Measurements from ENCODE around the gene BIN1. TPM values are rescaled to one million over a fixed set of nuclear protein-coding genes. Genes with fewer than 3 reads are reported as not detected.

BIN1 gene
- total RNA-seq, 1 experiment from 2014 or later: 198 TPM

DNA sequence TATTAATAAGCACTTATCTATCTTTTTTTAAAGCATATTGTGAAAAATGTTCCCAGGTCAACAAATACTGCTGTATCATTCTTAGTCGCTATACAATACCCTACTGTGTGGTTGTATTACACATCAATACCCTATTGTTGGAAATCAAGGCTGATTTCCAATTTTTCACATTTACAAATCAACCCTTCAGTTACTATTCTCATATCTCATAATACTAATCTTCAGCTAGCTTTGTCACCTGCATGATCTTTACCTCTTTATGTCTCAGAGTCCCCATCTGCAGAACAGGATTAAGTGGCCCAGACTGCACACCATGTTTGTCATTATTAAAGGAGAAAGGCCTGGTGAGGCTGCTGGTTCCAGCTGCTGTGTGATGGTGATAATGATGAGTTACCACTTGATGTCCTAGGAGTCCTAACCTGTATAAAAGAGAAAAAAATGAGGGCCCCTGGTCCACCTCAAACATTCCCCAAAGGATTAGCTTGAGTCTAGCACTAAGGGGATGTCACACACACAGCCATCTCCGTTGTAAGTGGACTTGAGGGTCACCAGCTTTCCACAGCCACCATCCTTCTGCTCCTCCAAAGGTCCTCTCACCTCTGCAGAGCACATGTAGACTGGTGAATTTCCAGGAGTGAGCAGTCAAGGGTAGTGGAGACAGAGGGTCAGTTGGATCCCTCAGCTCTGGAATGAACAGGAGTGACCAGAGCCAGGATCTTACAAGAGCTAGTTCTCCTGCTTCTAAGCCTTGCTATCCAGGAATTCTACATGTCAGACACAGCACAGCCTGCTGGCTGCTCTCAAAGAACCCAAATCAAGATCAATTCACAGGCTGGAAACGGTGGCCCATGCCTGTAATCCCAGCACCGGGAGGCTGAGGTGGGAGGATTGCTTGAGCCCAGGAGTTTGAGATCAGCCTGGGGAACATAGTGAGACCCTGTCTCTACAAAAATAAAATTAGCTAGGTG lies 36.0 kb upstream of the BIN1 start:
- no peak overlapping the region for H3K4me3 Mint-ChIP-seq (ENCODE audit: unreplicated experiment)
- H3K4me3 ChIP-seq (ENCODE audit: low read depth, low read length): no peak overlapping the region
- intact Hi-C loops (cut with micrococcal nuclease; ENCODE audit: unreplicated experiment): loop anchor here (1.0 kb wide), 1 partner anchor 75 kb away; no protein-coding TSS in a partner anchor
- H3K36me3 Mint-ChIP-seq (ENCODE audit: insufficient read depth, unreplicated experiment): peaks cover 5% of the 10 kb centered on the region
- BruUV-seq (replicated peaks): no TSS peak
- ChIA-PET POLR2A (no interaction called here), CTCF (interaction anchor here (0.6 to 1.4 kb wide), 3 partner anchors 27 to 75 kb away, joined by 3 to 8 read pairs (median 6); no protein-coding TSS in a partner anchor)
- no peaks in the 10 kb centered on the region for H3K27me3 ChIP-seq (replicated peaks; ENCODE audit: control insufficient read depth, insufficient read depth, low read length)
- H3K4me1 ChIP-seq: no peaks in the 10 kb centered on the region
- peaks cover 16% of the 10 kb centered on the region for H3K4me1 Mint-ChIP-seq (ENCODE audit: low read depth, unreplicated experiment)
- H3K27ac Mint-ChIP-seq (ENCODE audit: unreplicated experiment): no peak overlapping the region
- 0 out of 2 replicates have a peak, but pooled peaks cover 3% of the 10 kb centered on the region for H3K9me3 ChIP-seq
- H3K27me3 Mint-ChIP-seq (ENCODE audit: insufficient read depth, unreplicated experiment): no peaks in the 10 kb centered on the region
- no peaks in the 10 kb centered on the region for H3K36me3 ChIP-seq (ENCODE audit: control insufficient read depth, insufficient read depth, low read length)
- peaks cover 13% of the 10 kb centered on the region for H3K9me3 Mint-ChIP-seq (ENCODE audit: unreplicated experiment)
- DNase-seq: no peak
- no peak for TF ChIP-seq CTCF (IDR thresholded peaks at IDR 0.05; ENCODE audit: insufficient read depth in 1 of 2, low read depth in 1 of 2, low read length in 1 of 2, severe bottlenecking in 1 of 2, unreplicated experiment in 1 of 2)

GRCh38 chr2:127140538-127140937 lies 33.6 kb upstream of the BIN1 start:
- Mint-ChIP-seq H3K4me3 (ENCODE audit: unreplicated experiment) (no peak overlapping the region), H3K9me3 (ENCODE audit: unreplicated experiment) (peaks cover 13% of the 10 kb centered on the region), H3K36me3 (ENCODE audit: insufficient read depth, unreplicated experiment) (peaks cover 13% of the 10 kb centered on the region), H3K27me3 (ENCODE audit: insufficient read depth, unreplicated experiment) (no peaks in the 10 kb centered on the region), H3K27ac (ENCODE audit: unreplicated experiment) (no peak overlapping the region), H3K4me1 (ENCODE audit: low read depth, unreplicated experiment) (peaks cover 16% of the 10 kb centered on the region)
- DNase-seq: no peak
- CTCF ChIA-PET: interaction anchor here (1.2 to 1.8 kb wide), 3 partner anchors 25 to 144 kb away, joined by 3 to 10 read pairs (median 3); no protein-coding TSS in a partner anchor
- Histone ChIP-seq H3K27me3 (replicated peaks; ENCODE audit: control insufficient read depth, insufficient read depth, low read length) (no peaks in the 10 kb centered on the region), H3K4me3 (ENCODE audit: low read depth, low read length) (no peak overlapping the region), H3K4me1 (0 out of 2 replicates have a peak, but pooled peaks cover 4% of the 10 kb centered on the region), H3K9me3 (0 out of 2 replicates have a peak, but pooled peaks cover 3% of the 10 kb centered on the region), H3K36me3 (ENCODE audit: control insufficient read depth, insufficient read depth, low read length) (0 out of 2 replicates have a peak, but pooled peaks cover 2% of the 10 kb centered on the region)
- no TSS peak for BruUV-seq (replicated peaks)
- POLR2A ChIA-PET: no interaction called here
- intact Hi-C loops (cut with micrococcal nuclease; ENCODE audit: unreplicated experiment): no loop called here
- TF ChIP-seq CTCF (IDR thresholded peaks at IDR 0.05; ENCODE audit: insufficient read depth in 1 of 2, low read depth in 1 of 2, low read length in 1 of 2, severe bottlenecking in 1 of 2, unreplicated experiment in 1 of 2): no peak

- Histone ChIP-seq H3K9me3 (0 out of 2 replicates have a peak, but pooled peaks cover 3% of the 10 kb centered on the region), H3K4me1 (peaks cover 11% of the 10 kb centered on the region), H3K36me3 (ENCODE audit: control insufficient read depth, insufficient read depth, low read length) (0 out of 2 replicates have a peak, but pooled peaks cover 2% of the 10 kb centered on the region), H3K4me3 (ENCODE audit: low read depth, low read length) (no peak overlapping the region), H3K27me3 (replicated peaks; ENCODE audit: control insufficient read depth, insufficient read depth, low read length) (no peaks in the 10 kb centered on the region)
- H3K4me1 Mint-ChIP-seq (ENCODE audit: low read depth, unreplicated experiment): peaks cover 16% of the 10 kb centered on the region
- no peak overlapping the region for H3K4me3 Mint-ChIP-seq (ENCODE audit: unreplicated experiment)
- no peak overlapping the region for H3K27ac Mint-ChIP-seq (ENCODE audit: unreplicated experiment)
- CTCF ChIA-PET: interaction anchor here (0.5 to 1.8 kb wide), 6 partner anchors 23 to 143 kb away, joined by 3 to 10 read pairs (median 4); no protein-coding TSS in a partner anchor
- intact Hi-C loops (cut with micrococcal nuclease; ENCODE audit: unreplicated experiment): no loop called here
- TF ChIP-seq CTCF (IDR thresholded peaks at IDR 0.05; ENCODE audit: insufficient read depth in 1 of 2, low read depth in 1 of 2, low read length in 1 of 2, severe bottlenecking in 1 of 2, unreplicated experiment in 1 of 2): peak in 1 of 2 experiments; percentile 19
- POLR2A ChIA-PET: interaction anchor here (0.6 kb wide), 1 partner anchor 33 kb away, joined by 4 read pairs; the partner anchor contains the start of gene BIN1
- H3K9me3 Mint-ChIP-seq (ENCODE audit: unreplicated experiment): peaks cover 13% of the 10 kb centered on the region
- peaks cover 13% of the 10 kb centered on the region for H3K36me3 Mint-ChIP-seq (ENCODE audit: insufficient read depth, unreplicated experiment)
- BruUV-seq (replicated peaks): no TSS peak
- no peak for DNase-seq
- H3K27me3 Mint-ChIP-seq (ENCODE audit: insufficient read depth, unreplicated experiment): no peaks in the 10 kb centered on the region
Measured at GRCh38 chr2:127139766-127140165, 32.8 kb upstream of the BIN1 start.

Measured in Caco-2 (cell line).